HCT116 (cell line): ENCODE data around the gene SLC35F1. TPM values are rescaled to one million over a fixed set of nuclear protein-coding genes. Genes with fewer than 3 reads are reported as not detected.

Experiments
- ATAC-seq: fragments of 200-7000 bp; cut with Tn5 transposase; 2 replicates; pipeline ENCODE4 v1.9.1; 2020; ENCODE audit warnings: mild to moderate bottlenecking, moderate library complexity
- BruUV-seq: library from RNA; stranded (reverse); fragments of 400-500 nt; replicated peaks from 2 replicates; lab custom pipeline; 2021; lab: Mats Ljungman, UMichigan
- CTCF ChIA-PET: fragments of 300-600 bp; sonication (Branson Sonifier 250); formaldehyde crosslinking; loops from one replicate; lab custom pipeline; 2021; ENCODE audit warnings: antibody characterized with exemption; lab: Charles Lee
- POLR2A ChIA-PET: fragments of 300-600, 350-600 bp; sonication (Branson Sonifier 250); formaldehyde crosslinking; loops from one replicate; lab custom pipeline; 2021; ENCODE audit warnings: antibody characterized with exemption; lab: Charles Lee
- RAD21 ChIA-PET, 2 experiments: fragments of 300-600 bp; sonication (Branson Sonifier 250); formaldehyde crosslinking; loops; one replicate each; lab custom pipeline; 2023; ENCODE audit warnings: low total read pairs in 2 of 2; ENCODE audit not compliant: uncharacterized antibody in 2 of 2, unreplicated experiment in 2 of 2, low non-redundant PET in 1 of 2; lab: Charles Lee
- DNase-seq: peaks from one replicate; pipeline ENCODE4 v3.0.0-alpha.2; 2010; ENCODE audit warnings: low read depth, low spot score
- H2AFZ ChIP-seq: fragments of 200-600 bp; shearing (Covaris generic), sonication (generic); 2 replicates; pipeline ENCODE4 v1.6.1; 2017; ENCODE audit warnings: low read depth, mixed run types, mixed read lengths, antibody characterized with exemption, low read length; ENCODE audit not compliant: poor library complexity, severe bottlenecking
- H3K27ac ChIP-seq: 2 replicates; pipeline ENCODE4 v1.5.1; 2012; ENCODE audit warnings: low read depth, low read length
- H3K27me3 ChIP-seq: fragments of 200-600 bp; sonication (generic); 2 replicates; pipeline ENCODE4 v1.6.1; 2016; ENCODE audit warnings: mixed run types, low read length, mixed read lengths; ENCODE audit not compliant: insufficient read depth
- H3K36me3 ChIP-seq, 2 experiments: fragments of 200-500 bp in 1 of 2; fragments of 200-600 bp in 1 of 2; sonication (Bioruptor generic) in 1 of 2; sonication (generic) in 1 of 2; 2 replicates each; pipeline versions ENCODE4 v1.5.1 to v1.6.1; 2014 to 2016; ENCODE audit warnings: low read length in 2 of 2, inconsistent platforms in 1 of 2, mixed read lengths in 1 of 2, mixed run types in 1 of 2; ENCODE audit not compliant: insufficient read depth in 2 of 2, control insufficient read depth in 1 of 2
- H3K4me1 ChIP-seq, 2 experiments: fragments of 200-600 bp in 1 of 2; sonication (generic) in 1 of 2; 2 replicates each; pipeline versions ENCODE4 v1.5.1 to v1.6.1; 2012 to 2017; ENCODE audit warnings: low read length in 2 of 2, inconsistent platforms in 1 of 2, mild to moderate bottlenecking in 1 of 2, mixed read lengths in 1 of 2, mixed run types in 1 of 2, moderate library complexity in 1 of 2; ENCODE audit not compliant: insufficient read depth in 2 of 2, control insufficient read depth in 1 of 2
- H3K4me2 ChIP-seq: fragments of 200-600 bp; sonication (generic); 2 replicates; pipeline ENCODE4 v1.6.1; 2017; ENCODE audit warnings: mixed run types, low read length, mixed read lengths
- H3K4me3 ChIP-seq, 2 experiments: fragments of 200-600 bp in 1 of 2; sonication (generic) in 1 of 2; replicated peaks in 1 of 2; 2 replicates each; pipeline ENCODE4 v1.5.1; 2011 to 2016; ENCODE audit warnings: low read length in 2 of 2, control low read depth in 1 of 2, low read depth in 1 of 2, mild to moderate bottlenecking in 1 of 2, mixed read lengths in 1 of 2, mixed run types in 1 of 2
- H3K79me2 ChIP-seq: fragments of 200-600 bp; sonication (generic); 2 replicates; pipeline ENCODE4 v1.6.1; 2017; ENCODE audit warnings: mild to moderate bottlenecking, mixed run types, low read length, moderate library complexity, mixed read lengths; ENCODE audit not compliant: insufficient read depth
- H3K9ac ChIP-seq: fragments of 200-600 bp; sonication (generic); 2 replicates; pipeline ENCODE4 v1.6.1; 2016; ENCODE audit warnings: low read length, mixed read lengths
- H3K9me2 ChIP-seq: fragments of 200-600 bp; sonication (generic), shearing (Covaris generic); 2 replicates; pipeline ENCODE4 v1.6.1; 2017; ENCODE audit warnings: mixed run types, mild to moderate bottlenecking, moderate library complexity; ENCODE audit not compliant: insufficient read depth
- H3K9me3 ChIP-seq, 2 experiments: fragments of 200-500 bp in 1 of 2; fragments of 200-600 bp in 1 of 2; sonication (Bioruptor generic) in 1 of 2; sonication (generic) in 1 of 2; 2 replicates each; pipeline ENCODE4 v1.6.1; 2014 to 2017; ENCODE audit warnings: low read length in 2 of 2, mixed read lengths in 2 of 2, inconsistent platforms in 1 of 2, low read depth in 1 of 2, mild to moderate bottlenecking in 1 of 2, mixed run types in 1 of 2, moderate library complexity in 1 of 2; ENCODE audit not compliant: control insufficient read depth in 1 of 2, insufficient read depth in 1 of 2
- H4K20me1 ChIP-seq: fragments of 200-600 bp; sonication (generic), shearing (Covaris generic); 2 replicates; pipeline ENCODE4 v1.6.1; 2017; ENCODE audit warnings: mixed run types, mild to moderate bottlenecking, moderate library complexity; ENCODE audit not compliant: insufficient read depth
- ATF3 ChIP-seq: IDR thresholded peaks from 2 replicates; pipeline ENCODE4 v1.6.1; 2012
- CBX3 ChIP-seq: IDR thresholded peaks from 2 replicates; pipeline ENCODE4 v1.6.1; 2012; ENCODE audit warnings: low read depth
- CEBPB ChIP-seq: IDR thresholded peaks from 2 replicates; pipeline ENCODE4 v1.6.1; 2012; ENCODE audit warnings: low read depth
- EGR1 ChIP-seq: IDR thresholded peaks from 2 replicates; pipeline ENCODE4 v1.6.1; 2012; ENCODE audit warnings: low read depth
- ELF1 ChIP-seq: IDR thresholded peaks from 2 replicates; pipeline ENCODE4 v1.6.1; 2012; ENCODE audit warnings: low read depth, borderline replicate concordance
- EZH2phosphoT487 ChIP-seq: fragments of 200-600 bp; IDR thresholded peaks from 2 replicates; pipeline ENCODE4 v1.6.1; 2018; ENCODE audit warnings: antibody characterized with exemption, borderline replicate concordance
- FOSL1 ChIP-seq: IDR thresholded peaks from 2 replicates; pipeline ENCODE4 v1.6.1; 2012; ENCODE audit warnings: low read depth
- JUND ChIP-seq: IDR thresholded peaks from 2 replicates; pipeline ENCODE4 v1.6.1; 2012
- POLR2A ChIP-seq: IDR thresholded peaks from 2 replicates; pipeline ENCODE4 v1.7.0; 2011; ENCODE audit warnings: borderline replicate concordance; ENCODE audit not compliant: insufficient read depth, insufficient read length; ENCODE audit errors: extremely low read depth
- POLR2AphosphoS5 ChIP-seq: IDR thresholded peaks from 2 replicates; pipeline ENCODE4 v1.6.1; 2011; ENCODE audit warnings: mild to moderate bottlenecking, low read depth, low read length, moderate library complexity
- RAD21 ChIP-seq: IDR thresholded peaks from 2 replicates; pipeline ENCODE4 v1.6.1; 2012; ENCODE audit warnings: low read depth, mild to moderate bottlenecking
- REST ChIP-seq: IDR thresholded peaks from 2 replicates; pipeline ENCODE4 v1.6.1; 2012; ENCODE audit warnings: low read depth
- SIN3A ChIP-seq: IDR thresholded peaks from 2 replicates; pipeline ENCODE4 v1.6.1; 2012; ENCODE audit warnings: low read depth
- SP1 ChIP-seq: IDR thresholded peaks from 2 replicates; pipeline ENCODE4 v1.6.1; 2012; ENCODE audit warnings: low read depth
- TCF7L2 ChIP-seq: IDR thresholded peaks from 2 replicates; pipeline ENCODE4 v1.7.0; 2011; ENCODE audit warnings: borderline replicate concordance, inconsistent platforms; ENCODE audit not compliant: insufficient read depth, insufficient read length; ENCODE audit errors: extremely low read depth
- YY1 ChIP-seq: IDR thresholded peaks from 2 replicates; pipeline ENCODE4 v1.6.1; 2011; ENCODE audit warnings: low read length, low read depth, moderate library complexity, mild to moderate bottlenecking; ENCODE audit not compliant: insufficient replicate concordance; ENCODE audit errors: extremely low read depth
- ZBTB33 ChIP-seq: IDR thresholded peaks from 2 replicates; pipeline ENCODE4 v1.6.1; 2011; ENCODE audit warnings: mild to moderate bottlenecking, low read length, moderate library complexity; ENCODE audit not compliant: insufficient replicate concordance; ENCODE audit errors: extremely low read depth
- ZFX ChIP-seq: fragments of 450-650 bp; IDR thresholded peaks from 2 replicates; pipeline ENCODE4 v1.6.1; 2017
- ZNF274 ChIP-seq: fragments of 200-500 bp; sonication (Bioruptor generic); IDR thresholded peaks from 2 replicates; pipeline ENCODE4 v1.6.1; 2014; ENCODE audit warnings: mild to moderate bottlenecking, low read depth, low read length, inconsistent platforms
- intact Hi-C: fragments of 100-400 bp; cut with micrococcal nuclease; formaldehyde crosslinking; loops from 2 replicates; pipeline ENCODE4 v1.10.0; 2022
- total RNA-seq: library from RNA; stranded (reverse); gene quantifications from one replicate; pipeline ENCODE4 v1.2.1, GENCODE V29; 2021; ENCODE audit not compliant: unreplicated experiment
- TF ChIP-seq, protein P1 (sequence below), 3 experiments: fragments of 200-600 bp in 1 of 3; sonication (generic) in 1 of 3; IDR thresholded peaks in 2 of 3; conservative IDR thresholded peaks in 1 of 3; 2 replicates each; pipeline ENCODE4 v1.5.1; 2012 to 2017; ENCODE audit warnings: low read depth in 2 of 3, low read length in 2 of 3, antibody characterized with exemption in 1 of 3, borderline replicate concordance in 1 of 3, control low read depth in 1 of 3, mild to moderate bottlenecking in 1 of 3, mixed read lengths in 1 of 3, mixed run types in 1 of 3, moderate library complexity in 1 of 3; ENCODE audit not compliant: insufficient read depth in 1 of 3

SLC35F1 gene
- total RNA-seq, 1 experiment from 2014 or later = 0.07 TPM

GRCh38 chr6:117910549-117910948, 3.5 kb downstream of the SLC35F1 start:
- Histone ChIP-seq H3K27ac (no peak overlapping the region), H3K27me3 (0 out of 2 replicates have a peak, but pooled peaks cover 3% of the 10 kb centered on the region), H3K9ac (no peak overlapping the region), H3K4me1 (no peaks in the 10 kb centered on the region), H4K20me1 (no peaks in the 10 kb centered on the region), H3K9me2 (no peaks in the 10 kb centered on the region), H3K9me3 (no peaks in the 10 kb centered on the region), H2AFZ (no peak overlapping the region), H3K36me3 (no peaks in the 10 kb centered on the region), H3K4me2 (no peak overlapping the region), H3K79me2 (no peaks in the 10 kb centered on the region), H3K4me3 (no peak overlapping the region)
- ATAC-seq (no peak), DNase-seq (no peak)
- no TSS peak for BruUV-seq
- TF ChIP-seq RAD21 = no peak
- no peak for TF ChIP-seq FOSL1
- no peak for TF ChIP-seq SP1
- TF ChIP-seq, protein P1, sequence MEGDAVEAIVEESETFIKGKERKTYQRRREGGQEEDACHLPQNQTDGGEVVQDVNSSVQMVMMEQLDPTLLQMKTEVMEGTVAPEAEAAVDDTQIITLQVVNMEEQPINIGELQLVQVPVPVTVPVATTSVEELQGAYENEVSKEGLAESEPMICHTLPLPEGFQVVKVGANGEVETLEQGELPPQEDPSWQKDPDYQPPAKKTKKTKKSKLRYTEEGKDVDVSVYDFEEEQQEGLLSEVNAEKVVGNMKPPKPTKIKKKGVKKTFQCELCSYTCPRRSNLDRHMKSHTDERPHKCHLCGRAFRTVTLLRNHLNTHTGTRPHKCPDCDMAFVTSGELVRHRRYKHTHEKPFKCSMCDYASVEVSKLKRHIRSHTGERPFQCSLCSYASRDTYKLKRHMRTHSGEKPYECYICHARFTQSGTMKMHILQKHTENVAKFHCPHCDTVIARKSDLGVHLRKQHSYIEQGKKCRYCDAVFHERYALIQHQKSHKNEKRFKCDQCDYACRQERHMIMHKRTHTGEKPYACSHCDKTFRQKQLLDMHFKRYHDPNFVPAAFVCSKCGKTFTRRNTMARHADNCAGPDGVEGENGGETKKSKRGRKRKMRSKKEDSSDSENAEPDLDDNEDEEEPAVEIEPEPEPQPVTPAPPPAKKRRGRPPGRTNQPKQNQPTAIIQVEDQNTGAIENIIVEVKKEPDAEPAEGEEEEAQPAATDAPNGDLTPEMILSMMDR (IDR thresholded peaks at IDR 0.05 in 2 of 3, conservative IDR thresholded peaks at IDR 0.05 in 1 of 3; ENCODE audit: borderline replicate concordance in 1 of 3, insufficient read depth in 1 of 3, low read depth in 2 of 3, low read length in 2 of 3) = no peak
- no peak for TF ChIP-seq TCF7L2
- no peak for TF ChIP-seq CEBPB
- TF ChIP-seq EZH2phosphoT487 = no peak
- TF ChIP-seq POLR2AphosphoS5 = no peak
- TF ChIP-seq YY1 = no peak
- TF ChIP-seq SIN3A = no peak
- no peak for TF ChIP-seq REST
- TF ChIP-seq ATF3 = no peak
- no peak for TF ChIP-seq JUND
- no peak for TF ChIP-seq CBX3
- no peak for TF ChIP-seq EGR1
- TF ChIP-seq ZBTB33 = no peak
- TF ChIP-seq ELF1 = no peak
- no peak for TF ChIP-seq POLR2A
- TF ChIP-seq ZNF274 = no peak
- no peak for TF ChIP-seq ZFX
- intact Hi-C loops = no loop called here
- POLR2A ChIA-PET = no interaction called here
- RAD21 ChIA-PET = no interaction called here
- CTCF ChIA-PET = no interaction called here
